ENCODE measurements around the gene RIMKLA. TPM values are rescaled to one million over a fixed set of nuclear protein-coding genes. Genes with fewer than 3 reads are reported as not detected.

The RIMKLA gene
- total RNA-seq, 1 experiment from 2014 or later: 8.3 TPM

DNA sequence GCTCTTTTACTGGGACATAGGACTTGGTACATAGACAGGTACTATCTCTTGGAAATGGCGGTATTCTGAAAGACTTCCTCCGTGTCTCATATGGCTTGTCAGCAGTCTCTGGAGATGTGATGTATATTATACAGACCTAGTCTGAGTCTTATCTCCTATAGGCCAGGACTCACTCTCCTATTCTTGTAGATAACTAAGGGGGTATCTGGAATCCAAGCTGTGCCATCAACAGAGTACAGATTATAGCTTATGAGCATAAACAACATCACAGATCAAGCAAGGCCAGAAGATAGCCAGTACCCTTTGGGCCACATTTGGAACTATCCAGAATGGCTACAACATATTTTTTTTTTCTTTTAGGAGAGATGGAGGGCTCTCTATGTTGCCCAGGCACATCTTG lies 16.1 kb upstream of the RIMKLA start:
- Mint-ChIP-seq H3K36me3 (no peaks in the 10 kb centered on the region), H3K27ac (no peak overlapping the region), H3K9me3 (no peaks in the 10 kb centered on the region), H3K27me3 (ENCODE audit: low read depth) (peaks cover 14% of the 10 kb centered on the region), H3K4me1 (0 out of 2 replicates have a peak, but pooled peaks cover 4% of the 10 kb centered on the region), H3K4me3 (no peak overlapping the region)
- TF ChIP-seq, protein P1, sequence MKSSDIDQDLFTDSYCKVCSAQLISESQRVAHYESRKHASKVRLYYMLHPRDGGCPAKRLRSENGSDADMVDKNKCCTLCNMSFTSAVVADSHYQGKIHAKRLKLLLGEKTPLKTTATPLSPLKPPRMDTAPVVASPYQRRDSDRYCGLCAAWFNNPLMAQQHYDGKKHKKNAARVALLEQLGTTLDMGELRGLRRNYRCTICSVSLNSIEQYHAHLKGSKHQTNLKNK (CRISPR knock-in tag; IDR thresholded peaks at IDR 0.05): no peak
- TF ChIP-seq, protein P2, sequence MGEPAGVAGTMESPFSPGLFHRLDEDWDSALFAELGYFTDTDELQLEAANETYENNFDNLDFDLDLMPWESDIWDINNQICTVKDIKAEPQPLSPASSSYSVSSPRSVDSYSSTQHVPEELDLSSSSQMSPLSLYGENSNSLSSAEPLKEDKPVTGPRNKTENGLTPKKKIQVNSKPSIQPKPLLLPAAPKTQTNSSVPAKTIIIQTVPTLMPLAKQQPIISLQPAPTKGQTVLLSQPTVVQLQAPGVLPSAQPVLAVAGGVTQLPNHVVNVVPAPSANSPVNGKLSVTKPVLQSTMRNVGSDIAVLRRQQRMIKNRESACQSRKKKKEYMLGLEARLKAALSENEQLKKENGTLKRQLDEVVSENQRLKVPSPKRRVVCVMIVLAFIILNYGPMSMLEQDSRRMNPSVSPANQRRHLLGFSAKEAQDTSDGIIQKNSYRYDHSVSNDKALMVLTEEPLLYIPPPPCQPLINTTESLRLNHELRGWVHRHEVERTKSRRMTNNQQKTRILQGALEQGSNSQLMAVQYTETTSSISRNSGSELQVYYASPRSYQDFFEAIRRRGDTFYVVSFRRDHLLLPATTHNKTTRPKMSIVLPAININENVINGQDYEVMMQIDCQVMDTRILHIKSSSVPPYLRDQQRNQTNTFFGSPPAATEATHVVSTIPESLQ (CRISPR knock-in tag; IDR thresholded peaks at IDR 0.05): no peak
- TF ChIP-seq ZNF263 (CRISPR knock-in tag; IDR thresholded peaks at IDR 0.05; ENCODE audit: low read depth): no peak
- TF ChIP-seq E2F1 (CRISPR knock-in tag; IDR thresholded peaks at IDR 0.05): no peak
- TF ChIP-seq NFYB (CRISPR knock-in tag; conservative IDR thresholded peaks at IDR 0.05; ENCODE audit: low read depth): no peak
- TF ChIP-seq ZNF532 (CRISPR knock-in tag; IDR thresholded peaks at IDR 0.05; ENCODE audit: borderline replicate concordance): no peak
- no peak for TF ChIP-seq IRF2 (CRISPR knock-in tag; IDR thresholded peaks at IDR 0.05; ENCODE audit: borderline replicate concordance, low read depth)
- TF ChIP-seq ZNF121 (CRISPR knock-in tag; IDR thresholded peaks at IDR 0.05): no peak
- TF ChIP-seq EMX1 (CRISPR knock-in tag; IDR thresholded peaks at IDR 0.05): no peak
- TF ChIP-seq SMAD3 (CRISPR knock-in tag; IDR thresholded peaks at IDR 0.05; ENCODE audit: borderline replicate concordance): no peak
- TF ChIP-seq ZNF416 (CRISPR knock-in tag; IDR thresholded peaks at IDR 0.05): no peak
- TF ChIP-seq, protein P3, sequence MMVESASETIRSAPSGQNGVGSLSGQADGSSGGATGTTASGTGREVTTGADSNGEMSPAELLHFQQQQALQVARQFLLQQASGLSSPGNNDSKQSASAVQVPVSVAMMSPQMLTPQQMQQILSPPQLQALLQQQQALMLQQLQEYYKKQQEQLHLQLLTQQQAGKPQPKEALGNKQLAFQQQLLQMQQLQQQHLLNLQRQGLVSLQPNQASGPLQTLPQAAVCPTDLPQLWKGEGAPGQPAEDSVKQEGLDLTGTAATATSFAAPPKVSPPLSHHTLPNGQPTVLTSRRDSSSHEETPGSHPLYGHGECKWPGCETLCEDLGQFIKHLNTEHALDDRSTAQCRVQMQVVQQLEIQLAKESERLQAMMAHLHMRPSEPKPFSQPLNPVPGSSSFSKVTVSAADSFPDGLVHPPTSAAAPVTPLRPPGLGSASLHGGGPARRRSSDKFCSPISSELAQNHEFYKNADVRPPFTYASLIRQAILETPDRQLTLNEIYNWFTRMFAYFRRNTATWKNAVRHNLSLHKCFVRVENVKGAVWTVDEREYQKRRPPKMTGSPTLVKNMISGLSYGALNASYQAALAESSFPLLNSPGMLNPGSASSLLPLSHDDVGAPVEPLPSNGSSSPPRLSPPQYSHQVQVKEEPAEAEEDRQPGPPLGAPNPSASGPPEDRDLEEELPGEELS (CRISPR knock-in tag; IDR thresholded peaks at IDR 0.05): no peak
- no peak for TF ChIP-seq NR2C2 (CRISPR knock-in tag; IDR thresholded peaks at IDR 0.05)
- no peak for TF ChIP-seq ARID4B (CRISPR knock-in tag; IDR thresholded peaks at IDR 0.05; ENCODE audit: borderline replicate concordance)
- TF ChIP-seq ZBTB21 (CRISPR knock-in tag; IDR thresholded peaks at IDR 0.05; ENCODE audit: borderline replicate concordance): no peak
- TF ChIP-seq E2F5 (CRISPR knock-in tag; IDR thresholded peaks at IDR 0.05): no peak
- TF ChIP-seq ELF4 (CRISPR knock-in tag; IDR thresholded peaks at IDR 0.05; ENCODE audit: low read depth): no peak
- ChIA-PET POLR2A (no interaction called here), CTCF (no interaction called here)
- ATAC-seq (no peak), DNase-seq (ENCODE audit: low spot score) (no peak)

Measured in WTC11 (cell line).